IMR-90 (cell line): ENCODE measurements around the gene DEFB129. TPM values are rescaled to one million over a fixed set of nuclear protein-coding genes. Genes with fewer than 3 reads are reported as not detected.

Source experiments
- ATAC-seq: fragments of 200-7000 bp; cut with Tn5 transposase; 2 replicates; pipeline ENCODE4 v1.9.1; 2020; ENCODE audit warnings: low read depth, mild to moderate bottlenecking, moderate library complexity
- BruUV-seq: library from RNA; stranded (reverse); fragments of 400-500 nt; replicated peaks from 2 replicates; lab custom pipeline; 2021; lab: Mats Ljungman, UMichigan
- CTCF ChIA-PET: fragments of 300-600 bp; formaldehyde crosslinking; extraction: SDS; loops from one replicate; lab custom pipeline; 2021; ENCODE audit warnings: antibody characterized with exemption; lab: Yijun Ruan, JAX
- POLR2A ChIA-PET: fragments of 300-600 bp; sonication (Branson Sonifier 250); formaldehyde crosslinking; loops from one replicate; lab custom pipeline; 2022; ENCODE audit warnings: antibody characterized with exemption; ENCODE audit not compliant: unreplicated experiment; lab: Charles Lee
- DNase-seq: peaks from one replicate; pipeline ENCODE4 v3.0.0; 2013
- H2AFZ ChIP-seq: replicated peaks from 2 replicates; pipeline ENCODE3; 2013; ENCODE audit warnings: low read length, mild to moderate bottlenecking; ENCODE audit not compliant: poor library complexity
- H2AK5ac ChIP-seq: 2 replicates; pipeline ENCODE4 v1.6.1; 2013; ENCODE audit warnings: low read depth, low read length, inconsistent platforms
- H2AK9ac ChIP-seq: replicated peaks from 2 replicates; pipeline ENCODE3; 2013; ENCODE audit warnings: mild to moderate bottlenecking, low read depth, low read length, moderate library complexity; ENCODE audit not compliant: poor library complexity
- H2BK120ac ChIP-seq: 2 replicates; pipeline ENCODE4 v1.6.1; 2013; ENCODE audit warnings: low read depth, low read length, inconsistent platforms
- H2BK15ac ChIP-seq: 3 replicates; pipeline ENCODE4 v1.6.1; 2013; ENCODE audit warnings: low read depth, low read length, inconsistent platforms
- H2BK20ac ChIP-seq: 2 replicates; pipeline ENCODE4 v1.6.1; 2013; ENCODE audit warnings: low read depth, mild to moderate bottlenecking, inconsistent platforms, low read length, moderate library complexity
- H2BK5ac ChIP-seq: 2 replicates; pipeline ENCODE4 v1.6.1; 2013; ENCODE audit warnings: mild to moderate bottlenecking, low read depth, low read length, inconsistent platforms; ENCODE audit not compliant: poor library complexity, severe bottlenecking
- H3K14ac ChIP-seq: replicated peaks from 2 replicates; pipeline ENCODE4 v1.6.1; 2013; ENCODE audit warnings: low read depth, low read length, inconsistent platforms
- H3K18ac ChIP-seq: 2 replicates; pipeline ENCODE4 v1.6.1; 2013; ENCODE audit warnings: low read depth, low read length, control low read depth
- H3K23ac ChIP-seq: 2 replicates; pipeline ENCODE4 v1.6.1; 2013; ENCODE audit warnings: low read depth, low read length, inconsistent platforms
- H3K27ac ChIP-seq: 2 replicates; pipeline ENCODE4 v1.5.1; 2013; ENCODE audit warnings: mild to moderate bottlenecking, control low read depth, low read length; ENCODE audit not compliant: insufficient read depth
- H3K27me3 ChIP-seq: 2 replicates; pipeline ENCODE4 v1.6.1; 2013; ENCODE audit warnings: low read length; ENCODE audit not compliant: control insufficient read depth, insufficient read depth
- H3K36me3 ChIP-seq: 2 replicates; pipeline ENCODE4 v1.6.1; 2013; ENCODE audit warnings: low read length, mixed read lengths; ENCODE audit not compliant: control insufficient read depth, insufficient read depth
- H3K4ac ChIP-seq: 2 replicates; pipeline ENCODE4 v1.6.1; 2013; ENCODE audit warnings: low read depth, low read length, inconsistent platforms
- H3K4me1 ChIP-seq: 2 replicates; pipeline ENCODE4 v1.6.1; 2013; ENCODE audit warnings: low read length, mixed read lengths; ENCODE audit not compliant: control insufficient read depth, insufficient read depth
- H3K4me2 ChIP-seq: 2 replicates; pipeline ENCODE4 v1.6.1; 2013; ENCODE audit warnings: low read depth, mild to moderate bottlenecking, control low read depth, low read length, moderate library complexity
- H3K4me3 ChIP-seq: 2 replicates; pipeline ENCODE4 v1.5.1; 2013; ENCODE audit warnings: low read depth, mild to moderate bottlenecking, control low read depth, low read length, moderate library complexity; ENCODE audit not compliant: insufficient read depth
- H3K56ac ChIP-seq: 2 replicates; pipeline ENCODE4 v1.6.1; 2013; ENCODE audit warnings: low read length, inconsistent platforms; ENCODE audit not compliant: insufficient read depth; ENCODE audit errors: extremely low read depth
- H3K79me1 ChIP-seq, 2 experiments: 2 replicates each; pipeline ENCODE4 v1.6.1; 2013; ENCODE audit warnings: low read length in 2 of 2, inconsistent platforms in 1 of 2, low read depth in 1 of 2
- H3K9ac ChIP-seq: 2 replicates; pipeline ENCODE4 v1.6.1; 2013; ENCODE audit warnings: low read depth, low read length, control low read depth
- H3K9me1 ChIP-seq: 2 replicates; pipeline ENCODE4 v1.6.1; 2013; ENCODE audit warnings: low read length, inconsistent platforms; ENCODE audit not compliant: insufficient read depth
- H3K9me3 ChIP-seq: 2 replicates; pipeline ENCODE4 v1.6.1; 2013; ENCODE audit warnings: low read length; ENCODE audit not compliant: control insufficient read depth, insufficient read depth
- H4K20me1 ChIP-seq: 2 replicates; pipeline ENCODE4 v1.6.1; 2013; ENCODE audit warnings: low read length, inconsistent platforms; ENCODE audit not compliant: insufficient read depth
- H4K5ac ChIP-seq: 2 replicates; pipeline ENCODE4 v1.6.1; 2013; ENCODE audit warnings: mild to moderate bottlenecking, low read depth, low read length, control low read depth
- H4K8ac ChIP-seq, 2 experiments: 2 replicates each; pipeline ENCODE4 v1.6.1; 2013; ENCODE audit warnings: low read depth in 2 of 2, low read length in 2 of 2, control low read depth in 1 of 2, inconsistent platforms in 1 of 2
- H4K91ac ChIP-seq: 2 replicates; pipeline ENCODE4 v1.6.1; 2013; ENCODE audit warnings: low read depth, low read length, inconsistent platforms; ENCODE audit not compliant: insufficient read depth
- CEBPB ChIP-seq: IDR thresholded peaks from 2 replicates; pipeline ENCODE4 v1.6.1; 2012; ENCODE audit warnings: low read depth, low read length, improper control_type of control experiment
- CHD1 ChIP-seq: IDR thresholded peaks from 2 replicates; pipeline ENCODE4 v1.6.1; 2012; ENCODE audit warnings: low read depth, low read length, improper control_type of control experiment
- FOS ChIP-seq: fragments of 150-350 bp; IDR thresholded peaks from 2 replicates; pipeline ENCODE4 v1.6.1; 2016; ENCODE audit warnings: low read depth, low read length
- MAFK ChIP-seq: IDR thresholded peaks from 2 replicates; pipeline ENCODE4 v1.6.1; 2012; ENCODE audit warnings: low read depth, low read length, improper control_type of control experiment
- MXI1 ChIP-seq: IDR thresholded peaks from 2 replicates; pipeline ENCODE4 v1.6.1; 2012; ENCODE audit warnings: low read depth, mild to moderate bottlenecking, low read length, moderate library complexity, borderline replicate concordance
- NFE2L2 ChIP-seq: fragments of 150-350 bp; IDR thresholded peaks from 2 replicates; pipeline ENCODE4 v1.6.1; 2016; ENCODE audit warnings: low read depth, mild to moderate bottlenecking, low read length
- POLR2A ChIP-seq: IDR thresholded peaks from 2 replicates; pipeline ENCODE4 v1.6.1; 2012; ENCODE audit warnings: mild to moderate bottlenecking, low read depth, low read length
- RCOR1 ChIP-seq: IDR thresholded peaks from 2 replicates; pipeline ENCODE4 v1.6.1; 2012; ENCODE audit warnings: mild to moderate bottlenecking, low read length, improper control_type of control experiment; ENCODE audit not compliant: insufficient replicate concordance
- SMC3 ChIP-seq: fragments of 150-350 bp; IDR thresholded peaks from 2 replicates; pipeline ENCODE4 v1.6.1; 2016; ENCODE audit warnings: low read depth, mild to moderate bottlenecking, antibody characterized with exemption, low read length, moderate library complexity
- WGBS, 2 experiments: methylation state at CpG; one replicate each; pipeline versions ENCODE4 v1.1.5 to v1.1.7; 2013; ENCODE audit warnings: missing lambda C conversion rate in 2 of 2; ENCODE audit not compliant: insufficient read length in 1 of 2; ENCODE audit errors: extremely low coverage in 2 of 2; 5-methylcytosine and 5-hydroxymethylcytosine counted together
- dilution Hi-C: fragments of 300-500 bp; cut with HindIII; formaldehyde crosslinking; loops from one replicate; pipeline ENCODE4 v1.14.3; 2018; ENCODE audit warnings: low sequenced_read_pairs; ENCODE audit not compliant: unreplicated experiment
- in situ Hi-C: fragments of 300-500 bp; cut with MboI; formaldehyde crosslinking; loops from 3 replicates; pipeline ENCODE4 v1.14.3; 2019; ENCODE audit warnings: low sequenced_read_pairs, inconsistent platforms, mixed read lengths
- intact Hi-C: fragments of 100-400 bp; cut with micrococcal nuclease; formaldehyde crosslinking; loops from 2 replicates; pipeline ENCODE4 v1.10.0; 2022
- polyA plus RNA-seq, 3 experiments: library from polyadenylated mRNA; depleted of rRNA; stranded (reverse); fragments of >200 nt; gene quantifications; 2 replicates each; pipeline ENCODE4 v1.2.3, GENCODE V29; 2012; ENCODE audit warnings: low replicate concordance in 1 of 3
- total RNA-seq: library from RNA; depleted of rRNA; stranded (reverse); fragments of >200 nt; gene quantifications from 2 replicates; pipeline ENCODE4 v1.2.3, GENCODE V29; 2012
- TF ChIP-seq, protein P1 (sequence below): fragments of 150-350 bp; IDR thresholded peaks from 2 replicates; pipeline ENCODE4 v1.6.1; 2017; ENCODE audit warnings: mild to moderate bottlenecking, antibody characterized with exemption, low read length, low read depth
- TF ChIP-seq, protein P2 (sequence below): conservative IDR thresholded peaks from 2 replicates; pipeline ENCODE4 v1.5.1; 2012; ENCODE audit warnings: mild to moderate bottlenecking, low read depth, low read length, improper control_type of control experiment

Gene DEFB129
- total and polyA plus RNA-seq, 2 of the 4 experiments (the other 2 are of a cell fraction): not detected

DNA sequence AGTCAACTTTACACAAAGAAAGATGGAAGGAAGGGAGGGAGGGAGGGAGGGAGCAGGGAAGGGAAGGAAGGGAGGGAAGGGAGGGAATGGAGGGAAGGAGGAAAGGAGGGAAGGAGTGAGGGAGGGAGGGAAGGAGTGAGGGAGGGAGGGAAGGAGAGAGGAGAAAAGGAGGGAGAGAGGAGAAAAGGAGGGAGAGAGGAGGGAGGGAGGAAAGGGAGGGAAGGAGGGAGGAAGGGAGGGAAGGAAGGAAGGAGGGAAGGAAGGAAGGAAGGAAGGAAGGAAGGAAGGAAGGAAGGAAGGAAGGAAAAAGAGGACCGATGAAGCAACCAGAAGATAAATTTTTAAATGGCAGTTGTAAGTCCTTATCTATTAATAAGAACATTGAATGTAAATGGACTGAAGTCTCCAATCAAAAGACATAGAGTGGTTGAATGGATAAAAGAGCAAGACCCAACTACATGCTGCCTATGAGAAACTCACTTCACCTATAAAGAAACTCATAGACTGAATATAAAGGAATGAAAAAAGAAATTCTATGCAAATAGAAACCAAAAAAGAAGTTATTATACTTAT, 5.7 kb upstream of the DEFB129 start:
- H3K4me3 ChIP-seq: no peak overlapping the region
- no peak overlapping the region for H2AK9ac ChIP-seq
- in situ Hi-C loops (no loop called here), dilution Hi-C loops (no loop called here), intact Hi-C loops (no loop called here)
- no peak overlapping the region for H2AFZ ChIP-seq
- no peak overlapping the region for H3K18ac ChIP-seq
- H2AK5ac ChIP-seq: no peak overlapping the region
- no TSS peak for BruUV-seq
- TF ChIP-seq, protein P1, sequence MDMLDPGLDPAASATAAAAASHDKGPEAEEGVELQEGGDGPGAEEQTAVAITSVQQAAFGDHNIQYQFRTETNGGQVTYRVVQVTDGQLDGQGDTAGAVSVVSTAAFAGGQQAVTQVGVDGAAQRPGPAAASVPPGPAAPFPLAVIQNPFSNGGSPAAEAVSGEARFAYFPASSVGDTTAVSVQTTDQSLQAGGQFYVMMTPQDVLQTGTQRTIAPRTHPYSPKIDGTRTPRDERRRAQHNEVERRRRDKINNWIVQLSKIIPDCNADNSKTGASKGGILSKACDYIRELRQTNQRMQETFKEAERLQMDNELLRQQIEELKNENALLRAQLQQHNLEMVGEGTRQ: no peak
- TF ChIP-seq POLR2A (no peak), MXI1 (no peak), SMC3 (no peak), MAFK (no peak), NFE2L2 (no peak), CEBPB (no peak), RCOR1 (no peak), CHD1 (no peak), FOS (no peak)
- TF ChIP-seq, protein P2, sequence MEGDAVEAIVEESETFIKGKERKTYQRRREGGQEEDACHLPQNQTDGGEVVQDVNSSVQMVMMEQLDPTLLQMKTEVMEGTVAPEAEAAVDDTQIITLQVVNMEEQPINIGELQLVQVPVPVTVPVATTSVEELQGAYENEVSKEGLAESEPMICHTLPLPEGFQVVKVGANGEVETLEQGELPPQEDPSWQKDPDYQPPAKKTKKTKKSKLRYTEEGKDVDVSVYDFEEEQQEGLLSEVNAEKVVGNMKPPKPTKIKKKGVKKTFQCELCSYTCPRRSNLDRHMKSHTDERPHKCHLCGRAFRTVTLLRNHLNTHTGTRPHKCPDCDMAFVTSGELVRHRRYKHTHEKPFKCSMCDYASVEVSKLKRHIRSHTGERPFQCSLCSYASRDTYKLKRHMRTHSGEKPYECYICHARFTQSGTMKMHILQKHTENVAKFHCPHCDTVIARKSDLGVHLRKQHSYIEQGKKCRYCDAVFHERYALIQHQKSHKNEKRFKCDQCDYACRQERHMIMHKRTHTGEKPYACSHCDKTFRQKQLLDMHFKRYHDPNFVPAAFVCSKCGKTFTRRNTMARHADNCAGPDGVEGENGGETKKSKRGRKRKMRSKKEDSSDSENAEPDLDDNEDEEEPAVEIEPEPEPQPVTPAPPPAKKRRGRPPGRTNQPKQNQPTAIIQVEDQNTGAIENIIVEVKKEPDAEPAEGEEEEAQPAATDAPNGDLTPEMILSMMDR: no peak
- no peak overlapping the region for H2BK120ac ChIP-seq
- H3K4me1 ChIP-seq: no peaks in the 10 kb centered on the region
- no peak overlapping the region for H3K56ac ChIP-seq
- no peak overlapping the region for H3K23ac ChIP-seq
- H3K9me3 ChIP-seq: no peaks in the 10 kb centered on the region
- H4K20me1 ChIP-seq: no peaks in the 10 kb centered on the region
- no peaks in the 10 kb centered on the region for H3K36me3 ChIP-seq
- POLR2A ChIA-PET: no interaction called here
- no peak overlapping the region for H4K5ac ChIP-seq
- no peak overlapping the region for H4K91ac ChIP-seq
- no peak overlapping the region for H3K4ac ChIP-seq
- CTCF ChIA-PET: no interaction called here
- ATAC-seq (no peak), DNase-seq (no peak)
- peaks cover 3% of the 10 kb centered on the region; the same call in 1 of the 2 replicates for H3K27me3 ChIP-seq
- H4K8ac ChIP-seq: no peak overlapping the region
- no peak overlapping the region for H3K4me2 ChIP-seq
- H3K9ac ChIP-seq: no peak overlapping the region
- H2BK20ac ChIP-seq: no peak overlapping the region
- no peaks in the 10 kb centered on the region for H3K9me1 ChIP-seq
- WGBS, 2 experiments: no CpG with 5 or more reads among the region's 1 CpG
- H3K27ac ChIP-seq: no peak overlapping the region
- H2BK15ac ChIP-seq: no peak overlapping the region
- H2BK5ac ChIP-seq: no peak overlapping the region
- no peaks in the 10 kb centered on the region for H3K79me1 ChIP-seq
- no peak overlapping the region for H3K14ac ChIP-seq
